ENCODE data around the gene SLC44A1.

SLC44A1 gene

GRCh38 chr9:105331160-105331559, 86.7 kb downstream of the SLC44A1 start:
- no peak for DNase-seq (ENCODE audit: low read depth in 1 of 2, low spot score in 1 of 2)
- Histone ChIP-seq H3K27me3 (ENCODE audit: insufficient read depth, poor library complexity, severe bottlenecking) (no peaks in the 10 kb centered on the region), H3K27ac (replicated peaks) (no peak overlapping the region), H3K4me3 (replicated peaks; ENCODE audit: insufficient read depth, low read length) (no peak overlapping the region)
- TF ChIP-seq REST (IDR thresholded peaks at IDR 0.05; ENCODE audit: insufficient replicate concordance, low read depth) (no peak), POLR2AphosphoS5 (IDR thresholded peaks at IDR 0.05; ENCODE audit: low read depth) (no peak), GABPA (IDR thresholded peaks at IDR 0.05; ENCODE audit: low read depth) (no peak), SPI1 (IDR thresholded peaks at IDR 0.05; ENCODE audit: borderline replicate concordance, low read depth) (no peak), CTCF (IDR thresholded peaks at IDR 0.05; ENCODE audit: insufficient read depth, low read length) (no peak)

GRCh38 chr9:105331755-105332154, 87.3 kb downstream of the SLC44A1 start:
- Histone ChIP-seq H3K4me3 (replicated peaks; ENCODE audit: insufficient read depth, low read length) (no peak overlapping the region), H3K27me3 (ENCODE audit: insufficient read depth, poor library complexity, severe bottlenecking) (no peaks in the 10 kb centered on the region), H3K27ac (replicated peaks) (no peak overlapping the region)
- DNase-seq (ENCODE audit: low read depth in 1 of 2, low spot score in 1 of 2): no peak
- TF ChIP-seq REST (IDR thresholded peaks at IDR 0.05; ENCODE audit: insufficient replicate concordance, low read depth): no peak
- no peak for TF ChIP-seq CTCF (IDR thresholded peaks at IDR 0.05; ENCODE audit: insufficient read depth, low read length)
- no peak for TF ChIP-seq POLR2AphosphoS5 (IDR thresholded peaks at IDR 0.05; ENCODE audit: low read depth)
- TF ChIP-seq GABPA (IDR thresholded peaks at IDR 0.05; ENCODE audit: low read depth): no peak
- TF ChIP-seq SPI1 (IDR thresholded peaks at IDR 0.05; ENCODE audit: borderline replicate concordance, low read depth): no peak

- DNase-seq (ENCODE audit: low read depth in 1 of 2, low spot score in 1 of 2): no peak
- no peak for TF ChIP-seq SPI1 (IDR thresholded peaks at IDR 0.05; ENCODE audit: borderline replicate concordance, low read depth)
- no peak for TF ChIP-seq REST (IDR thresholded peaks at IDR 0.05; ENCODE audit: insufficient replicate concordance, low read depth)
- TF ChIP-seq POLR2AphosphoS5 (IDR thresholded peaks at IDR 0.05; ENCODE audit: low read depth): no peak
- H3K27me3 ChIP-seq (ENCODE audit: insufficient read depth, poor library complexity, severe bottlenecking): no peaks in the 10 kb centered on the region
- no peak overlapping the region for H3K4me3 ChIP-seq (replicated peaks; ENCODE audit: insufficient read depth, low read length)
- no peak overlapping the region for H3K27ac ChIP-seq (replicated peaks)
These were observed 88.0 kb downstream of the SLC44A1 start for GRCh38 chr9:105332471-105332870.
